A673 (cell line): ENCODE data around the gene SLC39A8. TPM values are rescaled to one million over a fixed set of nuclear protein-coding genes. Genes with fewer than 3 reads are reported as not detected.

Experiments
- BruUV-seq: library from RNA; stranded (reverse); fragments of 400-500 nt; replicated peaks from 2 replicates; lab custom pipeline; 2021; lab: Mats Ljungman, UMichigan
- CTCF ChIA-PET: fragments of 300-600 bp; sonication (Branson Sonifier 250); formaldehyde crosslinking; loops from one replicate; lab custom pipeline; 2022; ENCODE audit warnings: antibody characterized with exemption; lab: Charles Lee
- POLR2A ChIA-PET: fragments of 300-600 bp; sonication (Branson Sonifier 250); formaldehyde crosslinking; loops from one replicate; lab custom pipeline; 2022; ENCODE audit warnings: antibody characterized with exemption; ENCODE audit not compliant: low non-redundant PET; lab: Charles Lee
- DNase-seq: peaks from one replicate; pipeline ENCODE4 v3.0.0-alpha.2; 2015; ENCODE audit warnings: low spot score
- H3K27ac ChIP-seq: fragments of 200-600 bp; sonication (generic); 2 replicates; pipeline ENCODE4 v1.5.1; 2016; ENCODE audit warnings: mixed run types, low read depth, mild to moderate bottlenecking, mixed read lengths, antibody characterized with exemption, low read length; ENCODE audit not compliant: poor library complexity, severe bottlenecking
- H3K27me3 ChIP-seq: fragments of 200-600 bp; sonication (generic); replicated peaks from 2 replicates; pipeline ENCODE4 v1.6.1; 2017; ENCODE audit warnings: mixed run types, low read depth, mild to moderate bottlenecking, mixed read lengths, antibody characterized with exemption, low read length; ENCODE audit not compliant: insufficient read depth, poor library complexity
- H3K36me3 ChIP-seq: fragments of 200-600 bp; sonication (generic); 2 replicates; pipeline ENCODE4 v1.6.1; 2016; ENCODE audit warnings: mixed run types, mild to moderate bottlenecking, mixed read lengths, antibody characterized with exemption, low read length; ENCODE audit not compliant: insufficient read depth, poor library complexity, severe bottlenecking
- H3K4me1 ChIP-seq: fragments of 200-600 bp; sonication (generic); 2 replicates; pipeline ENCODE4 v1.6.1; 2017; ENCODE audit warnings: mixed run types, mild to moderate bottlenecking, mixed read lengths, antibody characterized with exemption, low read length; ENCODE audit not compliant: insufficient read depth, poor library complexity, severe bottlenecking
- H3K4me3 ChIP-seq: fragments of 200-600 bp; sonication (generic); 2 replicates; pipeline ENCODE4 v1.5.1; 2016; ENCODE audit warnings: low read depth, mixed run types, mild to moderate bottlenecking, mixed read lengths, low read length; ENCODE audit not compliant: poor library complexity, severe bottlenecking
- H3K9me3 ChIP-seq: fragments of 200-600 bp; sonication (generic); 2 replicates; pipeline ENCODE4 v1.6.1; 2016; ENCODE audit warnings: mixed run types, low read depth, mild to moderate bottlenecking, mixed read lengths, antibody characterized with exemption, low read length; ENCODE audit not compliant: poor library complexity, severe bottlenecking
- EZH2 ChIP-seq: fragments of 200-600 bp; sonication (generic); IDR thresholded peaks from 2 replicates; pipeline ENCODE4 v1.6.1; 2017; ENCODE audit warnings: borderline replicate concordance, low read depth, mild to moderate bottlenecking, mixed read lengths, antibody characterized with exemption, low read length; ENCODE audit not compliant: poor library complexity, severe bottlenecking
- intact Hi-C: fragments of 100-400 bp; cut with micrococcal nuclease; formaldehyde crosslinking; loops from one replicate; pipeline ENCODE4 v1.10.0; 2022; ENCODE audit not compliant: unreplicated experiment
- total RNA-seq: library from RNA; stranded (reverse); gene quantifications from 2 replicates; pipeline ENCODE4 v1.2.3, GENCODE V29; 2021
- TF ChIP-seq, protein P1 (sequence below): fragments of 300-800, 200-600 bp; sonication (generic); conservative IDR thresholded peaks from 2 replicates; pipeline ENCODE4 v1.5.1; 2017; ENCODE audit warnings: low read depth, mild to moderate bottlenecking, antibody characterized with exemption, low read length, moderate library complexity, mixed read lengths

SLC39A8 gene
- total RNA-seq, 1 experiment from 2014 or later: 12.3 TPM

DNA sequence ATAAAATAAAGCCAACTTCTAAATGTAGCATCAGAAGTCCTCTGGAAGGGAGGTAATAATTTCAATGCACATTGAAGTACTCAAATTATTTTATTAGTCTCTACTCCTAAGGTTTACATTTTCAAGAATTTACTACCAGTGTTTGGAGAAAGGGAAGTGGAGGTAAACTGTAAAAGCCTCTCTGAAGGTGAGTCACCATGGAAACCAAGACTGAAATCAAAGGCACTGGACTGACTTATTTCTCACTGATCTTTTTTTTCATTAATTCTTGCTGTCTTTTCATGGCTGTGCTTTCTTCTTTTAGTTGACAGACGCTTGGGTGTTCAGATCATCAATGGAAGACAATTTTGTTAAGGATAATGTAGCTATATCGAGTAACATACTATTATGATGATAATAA, 9.7 kb downstream of the SLC39A8 start:
- POLR2A ChIA-PET: no interaction called here
- no peaks in the 10 kb centered on the region for H3K36me3 ChIP-seq
- TF ChIP-seq, protein P1, sequence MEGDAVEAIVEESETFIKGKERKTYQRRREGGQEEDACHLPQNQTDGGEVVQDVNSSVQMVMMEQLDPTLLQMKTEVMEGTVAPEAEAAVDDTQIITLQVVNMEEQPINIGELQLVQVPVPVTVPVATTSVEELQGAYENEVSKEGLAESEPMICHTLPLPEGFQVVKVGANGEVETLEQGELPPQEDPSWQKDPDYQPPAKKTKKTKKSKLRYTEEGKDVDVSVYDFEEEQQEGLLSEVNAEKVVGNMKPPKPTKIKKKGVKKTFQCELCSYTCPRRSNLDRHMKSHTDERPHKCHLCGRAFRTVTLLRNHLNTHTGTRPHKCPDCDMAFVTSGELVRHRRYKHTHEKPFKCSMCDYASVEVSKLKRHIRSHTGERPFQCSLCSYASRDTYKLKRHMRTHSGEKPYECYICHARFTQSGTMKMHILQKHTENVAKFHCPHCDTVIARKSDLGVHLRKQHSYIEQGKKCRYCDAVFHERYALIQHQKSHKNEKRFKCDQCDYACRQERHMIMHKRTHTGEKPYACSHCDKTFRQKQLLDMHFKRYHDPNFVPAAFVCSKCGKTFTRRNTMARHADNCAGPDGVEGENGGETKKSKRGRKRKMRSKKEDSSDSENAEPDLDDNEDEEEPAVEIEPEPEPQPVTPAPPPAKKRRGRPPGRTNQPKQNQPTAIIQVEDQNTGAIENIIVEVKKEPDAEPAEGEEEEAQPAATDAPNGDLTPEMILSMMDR: no peak
- TF ChIP-seq EZH2: no peak
- no TSS peak for BruUV-seq
- H3K27ac ChIP-seq: no peak overlapping the region
- CTCF ChIA-PET: no interaction called here
- H3K4me1 ChIP-seq: no peaks in the 10 kb centered on the region
- DNase-seq: no peak
- H3K4me3 ChIP-seq: no peak overlapping the region
- H3K9me3 ChIP-seq: no peaks in the 10 kb centered on the region
- intact Hi-C loops: no loop called here
- no peaks in the 10 kb centered on the region for H3K27me3 ChIP-seq

GRCh38 chr4:102334624-102335023, 10.7 kb downstream of the SLC39A8 start:
- ChIA-PET CTCF (no interaction called here), POLR2A (no interaction called here)
- Histone ChIP-seq H3K4me1 (no peaks in the 10 kb centered on the region), H3K4me3 (no peak overlapping the region), H3K27me3 (no peaks in the 10 kb centered on the region), H3K36me3 (no peaks in the 10 kb centered on the region), H3K27ac (no peak overlapping the region), H3K9me3 (no peaks in the 10 kb centered on the region)
- TF ChIP-seq, protein P1: no peak
- TF ChIP-seq EZH2: no peak
- BruUV-seq: no TSS peak
- intact Hi-C loops: no loop called here
- no peak for DNase-seq

- no peaks in the 10 kb centered on the region for H3K27me3 ChIP-seq
- H3K4me1 ChIP-seq: no peaks in the 10 kb centered on the region
- no peaks in the 10 kb centered on the region for H3K36me3 ChIP-seq
- H3K27ac ChIP-seq: no peak overlapping the region
- DNase-seq: no peak
- no peak for TF ChIP-seq EZH2
- TF ChIP-seq, protein P1: no peak
- POLR2A ChIA-PET: no interaction called here
- no peaks in the 10 kb centered on the region for H3K9me3 ChIP-seq
- BruUV-seq: no TSS peak
- H3K4me3 ChIP-seq: no peak overlapping the region
- CTCF ChIA-PET: no interaction called here
- intact Hi-C loops: no loop called here
These were observed 11.5 kb downstream of the SLC39A8 start for GRCh38 chr4:102333787-102334186.
